ENCODE data around the gene DEFB132. TPM values are rescaled to one million over a fixed set of nuclear protein-coding genes. Genes with fewer than 3 reads are reported as not detected.

Gene DEFB132
- total and polyA plus RNA-seq, 2 of the 8 experiments (the other 6 are each of a cell fraction or from before 2014, with no cell fraction given): not detected

DNA sequence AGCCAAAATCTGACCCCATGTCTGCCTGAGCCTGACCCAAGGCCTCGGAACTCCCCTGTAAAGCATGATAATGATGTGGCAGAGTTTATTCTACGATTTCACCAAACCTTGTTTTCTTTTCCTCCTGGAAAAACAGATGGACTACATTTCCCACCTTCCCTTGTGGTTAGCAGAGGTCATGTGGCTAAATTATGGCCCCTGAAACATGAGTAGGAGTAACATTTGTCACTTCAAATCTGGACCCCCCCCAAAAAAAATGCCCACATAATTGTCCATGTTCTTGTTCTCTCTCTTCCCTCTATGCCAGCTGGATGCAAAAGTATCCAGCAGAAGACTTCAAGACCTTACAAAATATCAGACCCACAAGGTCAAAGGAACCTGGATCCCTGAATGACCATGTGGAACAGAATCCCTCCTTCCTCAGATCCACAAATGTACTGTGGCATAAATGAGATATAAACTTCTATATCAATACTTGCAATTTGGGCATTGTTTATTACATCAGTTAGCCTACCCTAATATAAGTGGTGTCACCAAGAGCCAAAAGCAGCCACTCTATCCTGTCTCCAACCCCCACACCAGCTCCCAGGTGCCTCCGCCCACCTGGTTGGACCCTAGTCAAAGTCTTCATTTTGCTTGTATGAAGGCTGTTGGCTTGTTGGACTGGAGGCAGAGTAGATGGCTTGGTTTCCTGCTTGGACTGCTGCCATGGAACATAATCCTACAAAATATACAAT lies 31.6 kb downstream of the DEFB132 start:
- H3K4me1 ChIP-seq (replicated peaks in 1 of 4; ENCODE audit: control insufficient read depth in 3 of 4, insufficient read depth in 4 of 4, low read length in 3 of 4): peaks cover 0 to 5% (median 4%) of the 10 kb centered on the region in 4 experiments; a peak in 5 of 7 replicates
- CTCF ChIA-PET (ENCODE audit: partially characterized antibody): interaction anchor here (2.9 kb wide), 1 partner anchor 11 kb away, joined by 9 read pairs; no protein-coding TSS in a partner anchor

More for the DNA sequence above, 31.6 kb downstream of the DEFB132 start:
- no peaks in the 10 kb centered on the region for H4K20me1 ChIP-seq (replicated peaks in 1 of 2; ENCODE audit: control insufficient read depth in 1 of 2, insufficient read depth in 2 of 2, low read length in 2 of 2)
- no peak overlapping the region for H3K23ac ChIP-seq (ENCODE audit: insufficient read length)
- H2BK120ac ChIP-seq (replicated peaks; ENCODE audit: low read depth, low read length): no peak overlapping the region
- no peak overlapping the region for H4K5ac ChIP-seq (ENCODE audit: insufficient read length, low read depth, low read length)
- H2AFZ ChIP-seq (ENCODE audit: low read length): no peak overlapping the region
- H4K8ac ChIP-seq (ENCODE audit: extremely low read depth, insufficient read depth, low read length): no peak overlapping the region
- no peak overlapping the region for H3K18ac ChIP-seq (ENCODE audit: extremely low read depth, low read length)
- peak overlapping the region; percentile 72 to 78; a peak in 3 of 4 replicates for H3K4me2 ChIP-seq (ENCODE audit: insufficient read depth in 1 of 2, low read depth in 2 of 2, low read length in 2 of 2)
- peaks cover 5% of the 10 kb centered on the region for H3K23me2 ChIP-seq (ENCODE audit: low read depth, low read length)
- 86% methylated on average over 3 of the region's 3 CpGs; no CpG with 5 or more reads in 1 of the 2 experiments for WGBS, 2 experiments (ENCODE audit: extremely low coverage in 1 of 2, insufficient coverage in 1 of 2, insufficient read length in 1 of 2, insufficient replicate concordance in 2 of 2, low coverage in 1 of 2, low lambda C conversion rate in 2 of 2, missing lambda C conversion rate in 1 of 2)
- H3K27me3 ChIP-seq (replicated peaks in 1 of 4; ENCODE audit: control insufficient read depth in 3 of 4, extremely low read depth in 1 of 4, insufficient read depth in 3 of 4, low read length in 3 of 4): 0 out of 7 replicates have a peak, but pooled peaks cover 0 to 2% (median 0%) of the 10 kb centered on the region in 4 experiments
- no peak overlapping the region for H3K4ac ChIP-seq (replicated peaks; ENCODE audit: insufficient read length, low read depth, low read length)
- H3K79me1 ChIP-seq (ENCODE audit: low read depth, low read length): no peaks in the 10 kb centered on the region
- no peak overlapping the region for H4K91ac ChIP-seq (replicated peaks; ENCODE audit: insufficient read length, low read length)
- no peak overlapping the region for H2BK15ac ChIP-seq (ENCODE audit: low read length)
- H2BK20ac ChIP-seq (ENCODE audit: low read length): no peak overlapping the region
- H3K27ac ChIP-seq (ENCODE audit: low read depth, low read length): no peak overlapping the region
- H3K56ac ChIP-seq (replicated peaks; ENCODE audit: insufficient read length, low read depth, low read length): no peak overlapping the region
- TF ChIP-seq SP4 (IDR thresholded peaks at IDR 0.05; ENCODE audit: low read length): no peak
- TF ChIP-seq SIRT6 (IDR thresholded peaks at IDR 0.05; ENCODE audit: low read length): no peak
- no peak for TF ChIP-seq EGR1 (IDR thresholded peaks at IDR 0.05; ENCODE audit: borderline replicate concordance, low read depth, low read length)
- TF ChIP-seq SIX5 (IDR thresholded peaks at IDR 0.05; ENCODE audit: low read depth, low read length): peak; percentile 49
- no peak for TF ChIP-seq FOSL1 (IDR thresholded peaks at IDR 0.05; ENCODE audit: insufficient read depth, low read depth, low read length)
- TF ChIP-seq, protein P1, sequence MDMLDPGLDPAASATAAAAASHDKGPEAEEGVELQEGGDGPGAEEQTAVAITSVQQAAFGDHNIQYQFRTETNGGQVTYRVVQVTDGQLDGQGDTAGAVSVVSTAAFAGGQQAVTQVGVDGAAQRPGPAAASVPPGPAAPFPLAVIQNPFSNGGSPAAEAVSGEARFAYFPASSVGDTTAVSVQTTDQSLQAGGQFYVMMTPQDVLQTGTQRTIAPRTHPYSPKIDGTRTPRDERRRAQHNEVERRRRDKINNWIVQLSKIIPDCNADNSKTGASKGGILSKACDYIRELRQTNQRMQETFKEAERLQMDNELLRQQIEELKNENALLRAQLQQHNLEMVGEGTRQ (IDR thresholded peaks at IDR 0.05; ENCODE audit: low read length): peak; percentile 50; the same call in 1 of the 2 replicates
- no peak for TF ChIP-seq CHD1 (IDR thresholded peaks at IDR 0.05; ENCODE audit: low read depth, low read length)
- DNase-seq (ENCODE audit: low read depth in 1 of 2, low spot score in 2 of 2) (no peak), FAIRE-seq (no peak)
- no peak overlapping the region for H2BK12ac ChIP-seq (ENCODE audit: low read depth, low read length)
- H3K14ac ChIP-seq (ENCODE audit: insufficient read length): no peak overlapping the region
- POLR2A ChIA-PET (ENCODE audit: partially characterized antibody): interaction anchor here (0.6 to 1.7 kb wide), 6 partner anchors 8 to 77 kb away, joined by 3 to 5 read pairs (median 4); partner anchors contain the start of gene SOX12
- peaks cover 0 to 4% of the 10 kb centered on the region in 2 experiments; a peak in 1 of 4 replicates for H3K79me2 ChIP-seq (ENCODE audit: control insufficient read depth in 1 of 2, insufficient read depth in 2 of 2, low read length in 2 of 2)
- no peaks in the 10 kb centered on the region for H3K9me3 ChIP-seq (ENCODE audit: insufficient read depth in 2 of 2, low read depth in 1 of 2, low read length in 1 of 2)
- no peak overlapping the region for H2BK5ac ChIP-seq (ENCODE audit: low read depth, low read length)
- H3K4me3 ChIP-seq (ENCODE audit: extremely low read depth in 1 of 4, insufficient read depth in 2 of 4, low read depth in 3 of 4, low read length in 4 of 4): peak overlapping the region in 3 of 4 experiments; percentile 74 to 85 (median 82); a peak in 4 of 8 replicates
- no peak overlapping the region for H3K9ac ChIP-seq (replicated peaks in 1 of 4; ENCODE audit: extremely low read depth in 1 of 4, low read depth in 3 of 4, low read length in 3 of 4)
- H3K36me3 ChIP-seq (ENCODE audit: control insufficient read depth in 2 of 4, insufficient read depth in 4 of 4, low read length in 3 of 4): no peaks in the 10 kb centered on the region
- no peak overlapping the region for H2AK5ac ChIP-seq (ENCODE audit: low read depth, low read length)
